ENCODE results near the gene NKX1-1. TPM values are rescaled to one million over a fixed set of nuclear protein-coding genes. Genes with fewer than 3 reads are reported as not detected.

Gene NKX1-1
- total and polyA plus RNA-seq, 2 donors (not counting 1 experiment from before 2014, with no cell fraction given): not detected

- no peak overlapping the region for H3K9ac ChIP-seq (ENCODE audit: insufficient read depth, low read length)
- no peak overlapping the region for H3K27ac ChIP-seq (ENCODE audit: insufficient read depth, low read length)
- H3K4me1 ChIP-seq (ENCODE audit: control insufficient read depth, extremely low read depth, insufficient read depth, low read length): no peaks in the 10 kb centered on the region
- H3K4me3 ChIP-seq (replicated peaks in 1 of 4; ENCODE audit: control extremely low read depth in 1 of 4, insufficient read depth in 1 of 4, low read depth in 3 of 4, low read length in 4 of 4): no peak overlapping the region
- no peaks in the 10 kb centered on the region for H3K27me3 ChIP-seq (ENCODE audit: control insufficient read depth, insufficient read depth, low read length)
- H3K36me3 ChIP-seq (ENCODE audit: control insufficient read depth, insufficient read depth, low read length): no peaks in the 10 kb centered on the region
- no peak for DNase-seq (ENCODE audit: low read depth in 2 of 2)
- H4K20me1 ChIP-seq (ENCODE audit: control insufficient read depth, extremely low read depth, insufficient read depth, low read length): no peaks in the 10 kb centered on the region
- TF ChIP-seq CTCF (conservative IDR thresholded peaks at IDR 0.05 in 1 of 2, IDR thresholded peaks at IDR 0.05 in 1 of 2; ENCODE audit: low read depth in 1 of 2, low read length in 2 of 2) (no peak), EZH2 (IDR thresholded peaks at IDR 0.05; ENCODE audit: low read length, missing control alignments) (no peak)
- no peaks in the 10 kb centered on the region for H3K79me2 ChIP-seq (ENCODE audit: control insufficient read depth, insufficient read depth, low read length)
- no peak overlapping the region for H3K4me2 ChIP-seq (ENCODE audit: extremely low read depth, insufficient read depth, low read length)
- no peaks in the 10 kb centered on the region for H3K9me3 ChIP-seq (ENCODE audit: control insufficient read depth, insufficient read depth, low read depth, low read length)
- H2AFZ ChIP-seq (ENCODE audit: low read length): no peak overlapping the region
Measured at GRCh38 chr4:1382776-1383727, 23.2 kb downstream of the NKX1-1 start.

- Histone ChIP-seq H3K9ac (ENCODE audit: insufficient read depth, low read length) (no peak overlapping the region), H3K9me3 (ENCODE audit: control insufficient read depth, insufficient read depth, low read depth, low read length) (no peaks in the 10 kb centered on the region), H3K27ac (ENCODE audit: insufficient read depth, low read length) (no peak overlapping the region), H3K36me3 (ENCODE audit: control insufficient read depth, insufficient read depth, low read length) (no peaks in the 10 kb centered on the region), H3K4me1 (ENCODE audit: control insufficient read depth, extremely low read depth, insufficient read depth, low read length) (no peaks in the 10 kb centered on the region), H3K27me3 (ENCODE audit: control insufficient read depth, insufficient read depth, low read length) (no peaks in the 10 kb centered on the region), H2AFZ (ENCODE audit: low read length) (no peak overlapping the region), H3K79me2 (ENCODE audit: control insufficient read depth, insufficient read depth, low read length) (no peaks in the 10 kb centered on the region), H3K4me3 (replicated peaks in 1 of 4; ENCODE audit: control extremely low read depth in 1 of 4, insufficient read depth in 1 of 4, low read depth in 3 of 4, low read length in 4 of 4) (no peak overlapping the region), H4K20me1 (ENCODE audit: control insufficient read depth, extremely low read depth, insufficient read depth, low read length) (no peaks in the 10 kb centered on the region), H3K4me2 (ENCODE audit: extremely low read depth, insufficient read depth, low read length) (no peak overlapping the region)
- TF ChIP-seq CTCF (conservative IDR thresholded peaks at IDR 0.05 in 1 of 2, IDR thresholded peaks at IDR 0.05 in 1 of 2; ENCODE audit: low read depth in 1 of 2, low read length in 2 of 2): no peak
- no peak for TF ChIP-seq EZH2 (IDR thresholded peaks at IDR 0.05; ENCODE audit: low read length, missing control alignments)
- DNase-seq (ENCODE audit: low read depth in 2 of 2): no peak
Measured at GRCh38 chr4:1381944-1382541, 24.2 kb downstream of the NKX1-1 start.

GRCh38 chr4:1381181-1381621 is 25.0 kb downstream of the NKX1-1 start:
- Histone ChIP-seq H3K36me3 (ENCODE audit: control insufficient read depth, insufficient read depth, low read length) (no peaks in the 10 kb centered on the region), H3K4me3 (replicated peaks in 1 of 4; ENCODE audit: control extremely low read depth in 1 of 4, insufficient read depth in 1 of 4, low read depth in 3 of 4, low read length in 4 of 4) (no peak overlapping the region), H3K4me2 (ENCODE audit: extremely low read depth, insufficient read depth, low read length) (no peak overlapping the region), H2AFZ (ENCODE audit: low read length) (no peak overlapping the region), H4K20me1 (ENCODE audit: control insufficient read depth, extremely low read depth, insufficient read depth, low read length) (no peaks in the 10 kb centered on the region), H3K27me3 (ENCODE audit: control insufficient read depth, insufficient read depth, low read length) (no peaks in the 10 kb centered on the region), H3K9ac (ENCODE audit: insufficient read depth, low read length) (no peak overlapping the region), H3K27ac (ENCODE audit: insufficient read depth, low read length) (no peak overlapping the region), H3K9me3 (ENCODE audit: control insufficient read depth, insufficient read depth, low read depth, low read length) (no peaks in the 10 kb centered on the region), H3K79me2 (ENCODE audit: control insufficient read depth, insufficient read depth, low read length) (no peaks in the 10 kb centered on the region), H3K4me1 (ENCODE audit: control insufficient read depth, extremely low read depth, insufficient read depth, low read length) (no peaks in the 10 kb centered on the region)
- DNase-seq (ENCODE audit: low read depth in 2 of 2): no peak
- TF ChIP-seq EZH2 (IDR thresholded peaks at IDR 0.05; ENCODE audit: low read length, missing control alignments): no peak
